ENCODE results near the gene PDSS2.

DNA sequence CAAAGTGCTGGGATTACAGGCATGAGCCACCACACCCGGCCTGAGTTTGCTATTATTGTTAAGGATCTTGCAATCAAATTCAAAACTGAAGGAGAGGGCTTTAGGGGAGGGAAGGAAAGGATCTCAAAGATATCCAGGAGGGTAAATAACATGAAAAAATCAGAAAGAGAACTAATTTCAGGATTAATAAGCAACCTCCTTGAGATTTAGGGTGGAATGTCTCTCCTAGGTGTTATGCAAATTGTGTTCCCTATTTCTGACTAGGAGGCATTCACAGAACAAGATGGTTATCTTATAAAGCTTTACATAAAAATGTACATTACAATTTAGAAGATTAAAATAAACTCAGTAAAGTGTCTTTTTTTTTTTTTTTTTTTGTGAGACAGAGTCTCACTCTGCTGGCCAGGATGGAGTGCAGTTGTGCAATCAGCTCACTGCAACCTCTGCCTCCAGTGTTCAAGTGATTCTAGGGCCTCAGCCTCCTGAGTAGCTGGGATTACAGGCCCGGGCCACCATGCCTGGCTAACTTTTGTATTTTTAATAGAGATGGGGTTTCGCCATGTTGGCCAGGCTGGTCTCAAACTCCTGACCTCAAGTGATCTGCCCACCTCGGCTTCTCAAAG lies 252.0 kb downstream of the PDSS2 start:
- TF ChIP-seq, protein P1, sequence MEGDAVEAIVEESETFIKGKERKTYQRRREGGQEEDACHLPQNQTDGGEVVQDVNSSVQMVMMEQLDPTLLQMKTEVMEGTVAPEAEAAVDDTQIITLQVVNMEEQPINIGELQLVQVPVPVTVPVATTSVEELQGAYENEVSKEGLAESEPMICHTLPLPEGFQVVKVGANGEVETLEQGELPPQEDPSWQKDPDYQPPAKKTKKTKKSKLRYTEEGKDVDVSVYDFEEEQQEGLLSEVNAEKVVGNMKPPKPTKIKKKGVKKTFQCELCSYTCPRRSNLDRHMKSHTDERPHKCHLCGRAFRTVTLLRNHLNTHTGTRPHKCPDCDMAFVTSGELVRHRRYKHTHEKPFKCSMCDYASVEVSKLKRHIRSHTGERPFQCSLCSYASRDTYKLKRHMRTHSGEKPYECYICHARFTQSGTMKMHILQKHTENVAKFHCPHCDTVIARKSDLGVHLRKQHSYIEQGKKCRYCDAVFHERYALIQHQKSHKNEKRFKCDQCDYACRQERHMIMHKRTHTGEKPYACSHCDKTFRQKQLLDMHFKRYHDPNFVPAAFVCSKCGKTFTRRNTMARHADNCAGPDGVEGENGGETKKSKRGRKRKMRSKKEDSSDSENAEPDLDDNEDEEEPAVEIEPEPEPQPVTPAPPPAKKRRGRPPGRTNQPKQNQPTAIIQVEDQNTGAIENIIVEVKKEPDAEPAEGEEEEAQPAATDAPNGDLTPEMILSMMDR (conservative IDR thresholded peaks at IDR 0.05 in 1 of 2, IDR thresholded peaks at IDR 0.05 in 1 of 2; ENCODE audit: extremely low read depth in 1 of 2, insufficient read depth in 1 of 2, low read depth in 1 of 2, low read length in 2 of 2), result no peak
- TF ChIP-seq EZH2 (IDR thresholded peaks at IDR 0.05; ENCODE audit: borderline replicate concordance, low read length), result no peak

Data from mammary epithelial cell (primary cell).